Measurements from ENCODE around the gene AQP6.
A peak's percentile ranks its signal among the peaks of the same experiment; 100 is the strongest.

Gene AQP6

GRCh38 chr12:49955899-49956662 lies 16.7 kb upstream of the AQP6 start:
- TF ChIP-seq, protein P1, sequence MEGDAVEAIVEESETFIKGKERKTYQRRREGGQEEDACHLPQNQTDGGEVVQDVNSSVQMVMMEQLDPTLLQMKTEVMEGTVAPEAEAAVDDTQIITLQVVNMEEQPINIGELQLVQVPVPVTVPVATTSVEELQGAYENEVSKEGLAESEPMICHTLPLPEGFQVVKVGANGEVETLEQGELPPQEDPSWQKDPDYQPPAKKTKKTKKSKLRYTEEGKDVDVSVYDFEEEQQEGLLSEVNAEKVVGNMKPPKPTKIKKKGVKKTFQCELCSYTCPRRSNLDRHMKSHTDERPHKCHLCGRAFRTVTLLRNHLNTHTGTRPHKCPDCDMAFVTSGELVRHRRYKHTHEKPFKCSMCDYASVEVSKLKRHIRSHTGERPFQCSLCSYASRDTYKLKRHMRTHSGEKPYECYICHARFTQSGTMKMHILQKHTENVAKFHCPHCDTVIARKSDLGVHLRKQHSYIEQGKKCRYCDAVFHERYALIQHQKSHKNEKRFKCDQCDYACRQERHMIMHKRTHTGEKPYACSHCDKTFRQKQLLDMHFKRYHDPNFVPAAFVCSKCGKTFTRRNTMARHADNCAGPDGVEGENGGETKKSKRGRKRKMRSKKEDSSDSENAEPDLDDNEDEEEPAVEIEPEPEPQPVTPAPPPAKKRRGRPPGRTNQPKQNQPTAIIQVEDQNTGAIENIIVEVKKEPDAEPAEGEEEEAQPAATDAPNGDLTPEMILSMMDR (IDR thresholded peaks at IDR 0.05; ENCODE audit: low read depth, low read length), result no peak
- DNase-seq (ENCODE audit: low read depth in 2 of 2), result no peak
- no peak overlapping the region for H3K4me3 ChIP-seq (replicated peaks in 1 of 2; ENCODE audit: low read depth in 2 of 2, low read length in 2 of 2)

- TF ChIP-seq, protein P1 (IDR thresholded peaks at IDR 0.05; ENCODE audit: low read depth, low read length), result no peak
- DNase-seq (ENCODE audit: low read depth in 2 of 2), result no peak
- H3K4me3 ChIP-seq (replicated peaks in 1 of 2; ENCODE audit: low read depth in 2 of 2, low read length in 2 of 2), result no peak overlapping the region
Measured at GRCh38 chr12:49956663-49957569, 15.8 kb upstream of the AQP6 start.

DNA sequence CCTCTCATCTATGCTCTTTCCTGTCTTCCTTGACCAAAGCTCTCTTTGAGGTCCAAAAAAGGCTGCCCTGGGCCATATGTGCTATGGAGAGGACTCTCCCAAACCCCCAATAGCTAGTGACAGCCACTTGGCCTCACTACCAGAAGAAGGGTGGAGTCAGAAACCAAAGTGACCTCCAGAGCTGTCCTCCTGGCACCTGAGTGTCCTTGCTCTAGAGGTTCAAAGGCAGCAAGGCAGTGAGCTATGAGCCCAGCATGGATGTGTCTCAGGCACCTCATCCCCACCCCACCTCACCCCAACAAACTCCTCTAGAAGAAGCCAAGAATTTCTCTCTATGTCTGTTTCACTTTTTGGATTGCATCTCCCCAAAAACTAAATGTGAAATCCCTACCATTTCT lies 15.2 kb upstream of the AQP6 start:
- no peak overlapping the region for H3K4me3 ChIP-seq (replicated peaks in 1 of 2; ENCODE audit: low read depth in 2 of 2, low read length in 2 of 2)
- TF ChIP-seq, protein P1 (IDR thresholded peaks at IDR 0.05; ENCODE audit: low read depth, low read length), result no peak
- no peak for DNase-seq (ENCODE audit: low read depth in 2 of 2)

DNA sequence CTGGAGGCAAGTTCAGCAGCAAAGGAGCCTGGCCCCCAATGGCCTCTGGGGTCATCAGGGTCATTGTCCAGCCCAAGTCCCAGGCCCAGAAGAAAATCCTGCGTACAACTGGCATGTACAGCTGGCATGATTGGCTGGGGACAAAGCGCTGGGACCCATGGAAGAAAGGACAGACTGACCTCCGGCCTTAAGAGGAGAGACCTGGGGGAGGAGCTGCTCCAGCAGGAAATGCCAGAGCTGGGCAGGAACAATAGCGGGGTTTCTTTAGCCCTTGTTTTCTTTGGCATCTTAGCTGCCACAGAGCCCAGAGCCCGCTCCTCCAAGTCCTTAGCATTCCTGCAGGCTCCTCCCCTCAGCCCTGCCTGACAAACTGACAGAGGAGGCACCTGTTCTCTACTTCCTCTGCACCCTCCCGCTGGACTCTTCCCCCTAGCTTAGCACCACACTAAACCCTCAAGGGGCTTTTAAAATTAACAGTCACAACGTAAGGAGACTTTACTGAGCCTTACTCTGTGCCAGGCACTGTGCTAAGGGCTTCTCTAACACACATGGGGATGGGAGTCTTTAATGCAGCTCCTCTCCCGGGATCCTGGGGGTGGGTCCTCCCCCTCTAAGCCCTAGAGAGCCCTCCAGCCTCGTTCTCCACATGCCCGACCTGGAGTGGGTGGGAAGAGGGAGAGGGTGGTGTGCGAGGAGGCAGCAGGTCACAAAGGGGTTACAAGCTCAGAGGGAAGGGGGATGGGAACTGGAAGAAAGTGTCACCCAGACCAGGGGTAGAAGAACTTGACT lies 12.9 kb upstream of the AQP6 start:
- H3K4me3 ChIP-seq (replicated peaks in 1 of 2; ENCODE audit: low read depth in 2 of 2, low read length in 2 of 2), result no peak overlapping the region
- TF ChIP-seq, protein P1 (IDR thresholded peaks at IDR 0.05; ENCODE audit: low read depth, low read length), result no peak
- peak; percentile 75 to 83 for DNase-seq (ENCODE audit: low read depth in 2 of 2)

DNA sequence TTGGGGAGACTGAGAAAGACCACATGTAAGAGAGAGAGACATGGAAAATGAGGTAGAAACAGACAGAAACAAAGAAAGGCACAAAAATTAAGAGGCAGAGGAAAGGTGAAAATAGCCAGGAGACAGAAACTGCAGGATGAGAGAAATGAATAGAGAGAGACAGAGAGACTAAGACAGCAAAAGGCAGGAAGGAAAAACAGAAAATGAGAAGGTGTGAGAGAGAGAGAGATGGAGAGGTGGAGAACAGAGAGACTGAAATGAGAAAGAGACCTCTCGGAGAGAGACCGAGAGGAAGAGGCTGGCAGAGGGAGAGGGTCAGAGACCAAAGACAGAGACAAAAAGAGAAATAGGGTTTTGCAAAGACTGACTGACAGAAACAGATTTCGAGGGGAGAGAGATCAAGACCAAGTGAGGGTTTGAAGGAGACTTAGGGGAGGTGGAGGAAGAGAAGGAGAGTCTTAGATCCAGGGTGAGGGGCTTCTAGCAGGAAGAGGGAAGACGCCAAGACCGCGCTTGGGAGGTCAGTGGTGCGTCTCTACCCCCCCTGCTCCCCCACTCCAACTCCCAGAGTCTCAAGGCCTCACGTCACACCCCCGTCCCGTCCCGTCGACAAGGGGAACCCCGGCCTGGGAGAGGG lies 12.2 kb upstream of the AQP6 start:
- no peak for DNase-seq (ENCODE audit: low read depth in 2 of 2)
- TF ChIP-seq, protein P1 (IDR thresholded peaks at IDR 0.05; ENCODE audit: low read depth, low read length), result no peak
- H3K4me3 ChIP-seq (replicated peaks in 1 of 2; ENCODE audit: low read depth in 2 of 2, low read length in 2 of 2), result no peak overlapping the region

Measured in cardiac fibroblast (primary cell).